AG04450 (cell line): ENCODE measurements around the gene KRTAP3-1. TPM values are rescaled to one million over a fixed set of nuclear protein-coding genes. Genes with fewer than 3 reads are reported as not detected.

Source experiments
- CTCF ChIA-PET: fragments of 300-600, 350-600 bp; formaldehyde crosslinking; extraction: SDS; loops from one replicate; lab custom pipeline; 2022; ENCODE audit warnings: antibody characterized with exemption, inconsistent platforms; lab: Charles Lee
- POLR2A ChIA-PET: fragments of 350-600 bp; formaldehyde crosslinking; extraction: SDS; loops from one replicate; lab custom pipeline; 2021; ENCODE audit warnings: antibody characterized with exemption, inconsistent platforms; lab: Yijun Ruan, JAX
- DNase-seq: peaks from one replicate; pipeline ENCODE4 v3.0.0-alpha.2; 2011; ENCODE audit warnings: low read depth, low spot score
- H3K27ac ChIP-seq: one replicate; pipeline ENCODE4 v1.5.1; 2012; ENCODE audit warnings: low read depth, low read length, control low read depth
- H3K27me3 ChIP-seq: one replicate; pipeline ENCODE4 v1.6.0; 2012; ENCODE audit warnings: low read length; ENCODE audit not compliant: control insufficient read depth, insufficient read depth
- H3K4me3 ChIP-seq: 2 replicates; pipeline ENCODE4 v1.5.1; 2011; ENCODE audit warnings: mild to moderate bottlenecking, low read depth, low read length, control low read depth
- H3K9me3 ChIP-seq: 2 replicates; pipeline ENCODE4 v1.5.1; 2012; ENCODE audit warnings: low read length; ENCODE audit not compliant: control insufficient read depth, insufficient read depth
- CTCF ChIP-seq: IDR thresholded peaks from 2 replicates; pipeline ENCODE4 v1.5.1; 2011; ENCODE audit warnings: low read depth, low read length, control low read depth, inconsistent platforms
- polyA plus RNA-seq: library from polyadenylated mRNA; depleted of rRNA; stranded (reverse); fragments of >200 nt; gene quantifications from 2 replicates; pipeline ENCODE4 v1.2.3, GENCODE V29; 2011

The KRTAP3-1 gene
- polyA plus RNA-seq, 1 experiment, result not detected

- CTCF ChIA-PET, result no interaction called here
- no peak for DNase-seq
- Histone ChIP-seq H3K27ac (no peak overlapping the region), H3K9me3 (no peaks in the 10 kb centered on the region), H3K4me3 (no peak overlapping the region), H3K27me3 (no peaks in the 10 kb centered on the region)
- no peak for TF ChIP-seq CTCF
- POLR2A ChIA-PET, result no interaction called here
Measured at GRCh38 chr17:40992666-40993065, 16.3 kb downstream of the KRTAP3-1 start.

DNA sequence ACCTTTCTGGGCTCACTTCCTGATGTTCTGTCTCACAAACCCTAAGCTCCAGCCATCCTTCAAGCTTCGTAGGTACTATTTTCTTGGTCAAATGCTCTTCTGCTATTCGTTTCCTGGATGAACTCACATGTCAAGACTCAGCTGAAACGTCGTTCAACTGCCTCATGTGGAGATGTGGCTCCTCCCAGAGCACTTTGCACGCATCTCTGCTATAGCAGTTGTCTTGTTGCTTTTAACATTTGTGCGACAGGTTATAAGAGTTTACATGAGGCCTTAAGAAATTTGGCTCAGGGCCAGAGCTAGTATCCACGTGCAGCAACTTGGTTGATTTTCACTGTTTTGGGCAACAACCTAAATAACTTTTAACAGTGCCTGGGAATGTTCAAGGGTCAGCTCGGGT, 22.0 kb downstream of the KRTAP3-1 start:
- H3K27me3 ChIP-seq, result no peaks in the 10 kb centered on the region
- no peak for DNase-seq
- ChIA-PET CTCF (no interaction called here), POLR2A (no interaction called here)
- no peaks in the 10 kb centered on the region for H3K9me3 ChIP-seq
- no peak overlapping the region for H3K27ac ChIP-seq
- no peak for TF ChIP-seq CTCF
- no peak overlapping the region for H3K4me3 ChIP-seq

DNA sequence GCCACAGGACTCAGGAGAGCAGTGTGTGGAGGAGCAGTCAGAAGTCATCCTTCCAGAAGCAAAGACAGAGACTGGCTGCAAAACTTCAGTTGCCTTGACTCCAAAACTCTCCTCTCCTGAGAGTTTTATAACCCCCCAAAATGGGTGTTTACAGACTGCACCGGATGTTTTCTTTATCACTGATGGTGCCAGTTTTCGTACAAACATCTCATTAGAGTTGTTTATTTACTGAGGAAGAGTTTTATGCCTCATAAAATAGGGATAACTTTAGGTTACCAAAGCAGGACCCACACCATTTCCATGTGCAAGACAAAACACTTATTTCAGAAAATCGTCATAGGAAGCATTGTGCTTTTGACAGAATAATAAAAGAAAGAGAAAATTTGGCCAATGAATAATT, 24.7 kb downstream of the KRTAP3-1 start, which contains the start of gene KRT40:
Gene KRT40 (minus strand): TSS at position 101 of the 400 bp plus-strand sequence. CDS start 53 bp downstream, at position 48.
- H3K27me3 ChIP-seq, result no peaks in the 10 kb centered on the region
- DNase-seq, result no peak
- H3K27ac ChIP-seq, result no peak within 1 kb of the TSS
- no peak within 1 kb of the TSS for H3K4me3 ChIP-seq
- no peaks in the 10 kb centered on the region for H3K9me3 ChIP-seq
- ChIA-PET POLR2A (no interaction called here), CTCF (no interaction called here)
- no peak for TF ChIP-seq CTCF

- ChIA-PET POLR2A (no interaction called here), CTCF (interaction anchor here (0.7 to 1.1 kb wide), 2 partner anchors 27 to 341 kb away, joined by 3 read pairs; no protein-coding TSS in a partner anchor)
- Histone ChIP-seq H3K4me3 (no peak overlapping the region), H3K27ac (no peak overlapping the region), H3K27me3 (no peaks in the 10 kb centered on the region), H3K9me3 (no peaks in the 10 kb centered on the region)
- no peak for TF ChIP-seq CTCF
- no peak for DNase-seq
Measured at GRCh38 chr17:40981115-40981514, 27.8 kb downstream of the KRTAP3-1 start.

GRCh38 chr17:40980596-40980995, 28.3 kb downstream of the KRTAP3-1 start:
- DNase-seq, result no peak
- ChIA-PET CTCF (interaction anchor here (0.7 to 1.1 kb wide), 2 partner anchors 28 to 342 kb away, joined by 3 read pairs; no protein-coding TSS in a partner anchor), POLR2A (no interaction called here)
- Histone ChIP-seq H3K9me3 (no peaks in the 10 kb centered on the region), H3K27ac (no peak overlapping the region), H3K27me3 (no peaks in the 10 kb centered on the region), H3K4me3 (no peak overlapping the region)
- TF ChIP-seq CTCF, result no peak
